Gastroesophageal sphincter (tissue), 4 donors: ENCODE results near the gene MYBPH. TPM values are rescaled to one million over a fixed set of nuclear protein-coding genes. Genes with fewer than 3 reads are reported as not detected.

Experiments
- ATAC-seq: fragments of 150-250 bp; one replicate; pipeline ENCODE4 v1.9.1; 2016; ENCODE audit warnings: mild to moderate bottlenecking, moderate library complexity
- H3K27ac ChIP-seq, 4 donors: fragments of 200-600 bp; sonication (generic) in 3 of 4; 1 replicate in 3 of 4; 2 replicates in 1 of 4; pipeline ENCODE4 v1.5.1; 2016 to 2019
- H3K27me3 ChIP-seq: fragments of 200-600 bp; sonication (generic); one replicate; pipeline ENCODE4 v1.5.1; 2019
- H3K36me3 ChIP-seq, 2 donors: fragments of 200-600 bp; sonication (generic); one replicate each; pipeline ENCODE4 v1.5.1; 2019; ENCODE audit warnings: control low read depth in 1 of 2
- H3K4me1 ChIP-seq, 3 donors: fragments of 200-600 bp; sonication (generic); 1 replicate in 2 of 3; 2 replicates in 1 of 3; pipeline ENCODE4 v1.5.1; 2016 to 2019; ENCODE audit warnings: control low read depth in 2 of 3
- H3K4me3 ChIP-seq, 2 donors: fragments of 200-600 bp; sonication (generic); one replicate each; pipeline ENCODE4 v1.5.1; 2019; ENCODE audit warnings: mild to moderate bottlenecking in 1 of 2, moderate library complexity in 1 of 2
- H3K9me3 ChIP-seq, 3 donors: fragments of 200-600 bp; sonication (generic); one replicate each; pipeline ENCODE4 v1.5.1; 2017 to 2019; ENCODE audit warnings: control low read depth in 2 of 3
- EP300 ChIP-seq: sonication (generic); formaldehyde crosslinking; IDR thresholded peaks from one replicate; pipeline ENCODE4 v1.6.1; 2017; ENCODE audit warnings: antibody characterized with exemption, mild to moderate bottlenecking
- POLR2A ChIP-seq, 2 donors: fragments of 450-650 bp; IDR thresholded peaks; one replicate each; pipeline ENCODE4 v1.6.1; 2017; ENCODE audit warnings: antibody characterized with exemption in 2 of 2, mild to moderate bottlenecking in 2 of 2, moderate library complexity in 1 of 2
- POLR2AphosphoS5 ChIP-seq: sonication (generic); formaldehyde crosslinking; IDR thresholded peaks from one replicate; pipeline ENCODE4 v1.6.1; 2017; ENCODE audit warnings: antibody characterized with exemption
- WGBS, 2 donors: methylation state at CpG; one replicate each; pipeline ENCODE4 v1.1.5; 2018; ENCODE audit warnings: low coverage in 1 of 2; 5-methylcytosine and 5-hydroxymethylcytosine counted together
- total RNA-seq, 4 donors: library from RNA; depleted of rRNA; stranded (reverse); fragments of >200 nt; gene quantifications; one replicate each; pipeline ENCODE4 v1.1.0, GENCODE V29; 2016
- TF ChIP-seq, protein P1 (sequence below), 4 experiments: fragments of 200-600 bp in 2 of 4; fragments of 450-650 bp in 2 of 4; sonication (generic) in 1 of 4; IDR thresholded peaks; one replicate each; pipeline ENCODE4 v1.5.1; 2017 to 2019; ENCODE audit warnings: antibody characterized with exemption in 4 of 4, mild to moderate bottlenecking in 2 of 4, moderate library complexity in 2 of 4

MYBPH gene
- total RNA-seq, 4 donors from 2014 or later = not detected

DNA sequence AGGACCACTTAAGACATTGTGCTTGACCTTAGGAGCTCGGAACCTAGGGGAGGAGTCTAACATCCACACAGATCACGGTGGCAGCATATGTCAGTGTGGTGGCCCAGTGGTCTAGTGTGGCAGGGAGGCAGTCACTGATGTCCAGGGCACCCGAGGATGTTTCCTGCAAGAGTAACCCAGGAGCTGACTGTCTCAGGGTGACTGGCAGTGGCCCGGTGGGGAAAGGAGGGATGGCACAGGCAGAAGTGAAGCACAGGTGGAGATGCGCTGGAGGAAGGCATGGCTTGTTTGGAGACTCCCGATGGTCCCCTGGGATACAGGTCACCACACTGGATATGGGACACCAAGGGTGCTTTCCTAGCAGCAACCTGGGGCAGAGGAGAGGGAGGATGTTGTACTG is 37.5 kb upstream of the MYBPH start:
- no peak for ATAC-seq
- Histone ChIP-seq H3K36me3 (no peaks in the 10 kb centered on the region), H3K27me3 (peaks cover 18% of the 10 kb centered on the region), H3K27ac (no peak overlapping the region), H3K4me1 (peaks cover 0 to 6% (median 0%) of the 10 kb centered on the region in 3 donors), H3K4me3 (no peak overlapping the region), H3K9me3 (no peaks in the 10 kb centered on the region)
- TF ChIP-seq EP300 (no peak), POLR2A (IDR thresholded peaks at IDR 0.05) (no peak), POLR2AphosphoS5 (no peak)
- TF ChIP-seq, protein P1, sequence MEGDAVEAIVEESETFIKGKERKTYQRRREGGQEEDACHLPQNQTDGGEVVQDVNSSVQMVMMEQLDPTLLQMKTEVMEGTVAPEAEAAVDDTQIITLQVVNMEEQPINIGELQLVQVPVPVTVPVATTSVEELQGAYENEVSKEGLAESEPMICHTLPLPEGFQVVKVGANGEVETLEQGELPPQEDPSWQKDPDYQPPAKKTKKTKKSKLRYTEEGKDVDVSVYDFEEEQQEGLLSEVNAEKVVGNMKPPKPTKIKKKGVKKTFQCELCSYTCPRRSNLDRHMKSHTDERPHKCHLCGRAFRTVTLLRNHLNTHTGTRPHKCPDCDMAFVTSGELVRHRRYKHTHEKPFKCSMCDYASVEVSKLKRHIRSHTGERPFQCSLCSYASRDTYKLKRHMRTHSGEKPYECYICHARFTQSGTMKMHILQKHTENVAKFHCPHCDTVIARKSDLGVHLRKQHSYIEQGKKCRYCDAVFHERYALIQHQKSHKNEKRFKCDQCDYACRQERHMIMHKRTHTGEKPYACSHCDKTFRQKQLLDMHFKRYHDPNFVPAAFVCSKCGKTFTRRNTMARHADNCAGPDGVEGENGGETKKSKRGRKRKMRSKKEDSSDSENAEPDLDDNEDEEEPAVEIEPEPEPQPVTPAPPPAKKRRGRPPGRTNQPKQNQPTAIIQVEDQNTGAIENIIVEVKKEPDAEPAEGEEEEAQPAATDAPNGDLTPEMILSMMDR (IDR thresholded peaks at IDR 0.05) = no peak
- WGBS, 2 donors = 75 to 100% methylated on average over 2 to 3 of the region's 6 CpGs

DNA sequence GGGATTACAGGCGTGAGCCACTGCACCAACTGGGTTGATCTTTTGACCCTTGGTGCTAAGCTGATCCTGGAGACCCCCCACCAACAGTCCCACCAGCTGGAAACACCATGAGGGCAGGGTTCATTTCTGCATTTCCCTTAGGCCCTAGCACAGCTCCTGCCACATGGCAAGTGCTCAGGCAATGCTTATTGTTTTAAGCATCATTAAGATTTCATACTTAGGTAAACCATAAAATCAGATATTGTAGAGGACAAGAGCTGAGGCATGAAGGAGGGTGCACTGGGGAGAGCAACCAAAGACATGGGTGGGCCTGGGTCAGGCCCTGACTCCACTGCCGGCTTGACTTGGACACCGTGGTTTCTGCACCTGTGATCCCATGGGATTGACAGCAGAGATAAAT is 36.2 kb upstream of the MYBPH start:
- 93 to 100% methylated on average over 1 to 2 of the region's 3 CpGs for WGBS, 2 donors
- ATAC-seq = no peak
- no peak overlapping the region for H3K4me3 ChIP-seq
- no peak overlapping the region for H3K27ac ChIP-seq
- TF ChIP-seq EP300 (no peak), POLR2AphosphoS5 (no peak), POLR2A (IDR thresholded peaks at IDR 0.05) (no peak)
- TF ChIP-seq, protein P1 (IDR thresholded peaks at IDR 0.05) = no peak
- peaks cover 5% of the 10 kb centered on the region for H3K27me3 ChIP-seq
- H3K9me3 ChIP-seq = no peaks in the 10 kb centered on the region
- no peaks in the 10 kb centered on the region for H3K36me3 ChIP-seq
- peaks cover 0 to 6% (median 0%) of the 10 kb centered on the region in 3 donors for H3K4me1 ChIP-seq

DNA sequence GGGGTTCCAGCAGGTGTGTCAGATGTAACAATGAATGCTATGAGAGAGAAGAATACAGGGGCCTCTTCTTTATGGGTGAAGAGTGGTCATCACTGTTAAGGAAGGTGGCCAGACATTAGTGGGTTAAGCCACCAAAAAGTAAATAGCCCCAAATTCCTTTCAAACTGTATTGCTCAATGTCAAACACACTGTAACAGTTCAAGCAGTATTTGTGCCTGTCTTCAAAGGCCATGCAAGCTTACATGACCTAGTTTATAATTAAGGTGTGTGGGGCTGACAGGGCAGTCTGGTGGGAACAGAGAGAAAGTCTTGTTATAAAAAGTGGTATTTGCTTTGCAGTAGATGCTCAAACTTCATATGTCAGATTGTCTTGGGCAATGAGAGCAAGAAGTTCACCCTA is 35.4 kb upstream of the MYBPH start:
- Histone ChIP-seq H3K4me3 (no peak overlapping the region), H3K27ac (no peak overlapping the region), H3K4me1 (peaks cover 0 to 1% (median 0%) of the 10 kb centered on the region in 3 donors), H3K36me3 (no peaks in the 10 kb centered on the region), H3K9me3 (no peaks in the 10 kb centered on the region), H3K27me3 (no peaks in the 10 kb centered on the region)
- TF ChIP-seq EP300 (no peak), POLR2A (IDR thresholded peaks at IDR 0.05) (no peak), POLR2AphosphoS5 (no peak)
- TF ChIP-seq, protein P1 (IDR thresholded peaks at IDR 0.05) = no peak
- no peak for ATAC-seq

DNA sequence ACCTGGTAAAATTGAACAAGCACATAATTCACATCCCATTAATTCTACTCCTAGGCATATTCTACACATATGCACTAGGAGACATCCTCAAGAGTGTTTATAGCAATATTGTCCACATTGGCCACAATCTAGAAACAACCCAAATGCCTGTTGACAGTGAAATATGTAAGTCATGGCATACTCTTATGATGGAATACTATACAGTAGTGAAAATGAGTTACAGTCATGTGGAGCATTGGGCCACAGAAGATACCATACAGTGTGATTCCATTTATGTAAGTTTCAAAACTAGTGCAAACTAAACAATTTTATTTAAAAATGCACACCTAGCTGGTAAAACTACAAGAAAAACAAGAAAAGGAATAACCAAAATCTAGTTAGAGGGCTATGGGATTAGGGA is 34.7 kb upstream of the MYBPH start:
- TF ChIP-seq EP300 = no peak
- TF ChIP-seq, protein P1 (IDR thresholded peaks at IDR 0.05) = no peak
- no peak for TF ChIP-seq POLR2AphosphoS5
- no peak for TF ChIP-seq POLR2A (IDR thresholded peaks at IDR 0.05)
- Histone ChIP-seq H3K27ac (no peak overlapping the region), H3K4me3 (no peak overlapping the region), H3K36me3 (no peaks in the 10 kb centered on the region), H3K27me3 (no peaks in the 10 kb centered on the region), H3K4me1 (no peaks in the 10 kb centered on the region), H3K9me3 (no peaks in the 10 kb centered on the region)
- ATAC-seq = no peak

DNA sequence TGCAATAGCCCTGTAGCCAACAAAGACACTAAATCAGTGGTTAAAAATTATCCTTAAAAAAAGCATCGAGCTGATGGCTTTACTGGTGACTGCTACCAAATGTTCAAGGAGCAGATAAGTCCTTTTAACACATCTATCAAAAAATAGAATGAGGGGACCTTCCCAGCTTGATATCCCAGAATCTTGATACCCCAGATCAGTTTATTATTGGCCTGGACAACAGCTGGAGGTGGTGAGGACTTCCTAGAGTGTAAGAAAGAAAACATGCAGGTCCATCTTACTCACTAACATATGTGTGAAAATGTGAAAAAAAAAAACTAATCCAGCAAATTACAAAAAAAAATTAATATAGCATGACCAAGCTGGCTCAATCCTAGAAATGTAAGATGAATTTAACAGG is 32.6 kb upstream of the MYBPH start:
- TF ChIP-seq, protein P1 (IDR thresholded peaks at IDR 0.05) = no peak
- TF ChIP-seq POLR2A (IDR thresholded peaks at IDR 0.05) = no peak
- no peak for TF ChIP-seq EP300
- no peak for TF ChIP-seq POLR2AphosphoS5
- Histone ChIP-seq H3K36me3 (no peaks in the 10 kb centered on the region), H3K27ac (no peak overlapping the region), H3K27me3 (no peaks in the 10 kb centered on the region), H3K4me1 (no peaks in the 10 kb centered on the region), H3K9me3 (no peaks in the 10 kb centered on the region), H3K4me3 (no peak overlapping the region)
- ATAC-seq = no peak
- WGBS, 2 donors = 83 to 100% methylated on average over 1 of the region's 1 CpG
